ENCODE measurements around the gene GNB5. TPM values are rescaled to one million over a fixed set of nuclear protein-coding genes. Genes with fewer than 3 reads are reported as not detected.

Gene GNB5
- total RNA-seq, 2 experiments from 2014 or later = 35.4 to 35.5 TPM

- no peak for DNase-seq
- Mint-ChIP-seq H3K27me3 (peaks cover 3% of the 10 kb centered on the region), H3K4me1 (peaks cover 2% of the 10 kb centered on the region), H3K4me3 (no peak overlapping the region), H3K36me3 (ENCODE audit: low read depth) (no peaks in the 10 kb centered on the region), H3K27ac (no peak overlapping the region), H3K9me3 (no peaks in the 10 kb centered on the region)
- ChIA-PET POLR2A (no interaction called here), CTCF (interaction anchor here (0.6 to 1.8 kb wide), 2 partner anchors 12 to 275 kb away, joined by 4 to 5 read pairs; no protein-coding TSS in a partner anchor)
Measured at GRCh38 chr15:52204657-52205056, 13.5 kb upstream of the GNB5 start.

- Mint-ChIP-seq H3K36me3 (ENCODE audit: low read depth) (no peaks in the 10 kb centered on the region), H3K27me3 (peaks cover 3% of the 10 kb centered on the region), H3K4me1 (no peaks in the 10 kb centered on the region), H3K27ac (no peak overlapping the region), H3K4me3 (no peak overlapping the region), H3K9me3 (no peaks in the 10 kb centered on the region)
- ChIA-PET CTCF (interaction anchor here (0.8 to 1.6 kb wide), 2 partner anchors 13 to 26 kb away, joined by 3 to 4 read pairs; no protein-coding TSS in a partner anchor), POLR2A (no interaction called here)
- no peak for DNase-seq
Measured at GRCh38 chr15:52200831-52201365, 9.7 kb upstream of the GNB5 start.

- POLR2A ChIA-PET = no interaction called here
- Mint-ChIP-seq H3K27ac (no peak overlapping the region), H3K36me3 (ENCODE audit: low read depth) (no peaks in the 10 kb centered on the region), H3K9me3 (no peaks in the 10 kb centered on the region), H3K4me1 (no peaks in the 10 kb centered on the region), H3K27me3 (peaks cover 3% of the 10 kb centered on the region), H3K4me3 (no peak overlapping the region)
- no peak for DNase-seq
- CTCF ChIA-PET = interaction anchor here (1.7 to 1.8 kb wide), 2 partner anchors 9 to 28 kb away, joined by 4 to 14 read pairs; no protein-coding TSS in a partner anchor
Measured at GRCh38 chr15:52199271-52199670, 8.1 kb upstream of the GNB5 start.

- Mint-ChIP-seq H3K9me3 (no peaks in the 10 kb centered on the region), H3K4me3 (no peak overlapping the region), H3K36me3 (ENCODE audit: low read depth) (no peaks in the 10 kb centered on the region), H3K4me1 (no peaks in the 10 kb centered on the region), H3K27ac (no peak overlapping the region), H3K27me3 (peaks cover 3% of the 10 kb centered on the region)
- DNase-seq = no peak
- ChIA-PET CTCF (interaction anchor here (1.5 kb wide), 1 partner anchor 11 kb away, joined by 3 read pairs; no protein-coding TSS in a partner anchor), POLR2A (no interaction called here)
Measured at GRCh38 chr15:52196891-52197290, 5.7 kb upstream of the GNB5 start.

- CTCF ChIA-PET = interaction anchor here (0.6 to 2.3 kb wide), 4 partner anchors 10 to 30 kb away, joined by 3 to 8 read pairs (median 6); no protein-coding TSS in a partner anchor
- DNase-seq = no peak
- H3K27ac Mint-ChIP-seq = no peak overlapping the region
- H3K4me3 Mint-ChIP-seq = no peak overlapping the region
- no peaks in the 10 kb centered on the region for H3K27me3 Mint-ChIP-seq
- no peaks in the 10 kb centered on the region for H3K4me1 Mint-ChIP-seq
- no peaks in the 10 kb centered on the region for H3K9me3 Mint-ChIP-seq
- POLR2A ChIA-PET = no interaction called here
- no peaks in the 10 kb centered on the region for H3K36me3 Mint-ChIP-seq (ENCODE audit: low read depth)
Measured at GRCh38 chr15:52193791-52194190, 2.6 kb upstream of the GNB5 start.

- POLR2A ChIA-PET = no interaction called here
- H3K36me3 Mint-ChIP-seq (ENCODE audit: low read depth) = no peaks in the 10 kb centered on the region
Measured at GRCh38 chr15:52193321-52193720, 2.1 kb upstream of the GNB5 start.

GRCh38 chr15:52186651-52187486 is 4.3 kb downstream of the GNB5 start:
- POLR2A ChIA-PET = no interaction called here
- peaks cover 7% of the 10 kb centered on the region for H3K4me1 Mint-ChIP-seq
- no peaks in the 10 kb centered on the region for H3K27me3 Mint-ChIP-seq
- CTCF ChIA-PET = interaction anchor here (1.2 to 2.3 kb wide), 4 partner anchors 8 to 22 kb away, joined by 3 to 7 read pairs (median 3); no protein-coding TSS in a partner anchor
- DNase-seq = no peak
- no peaks in the 10 kb centered on the region for H3K9me3 Mint-ChIP-seq
- no peak overlapping the region for H3K4me3 Mint-ChIP-seq
- peaks cover 3% of the 10 kb centered on the region for H3K36me3 Mint-ChIP-seq (ENCODE audit: low read depth)
- no peak overlapping the region for H3K27ac Mint-ChIP-seq

More at GRCh38 chr15:52193321-52193720, 2.1 kb upstream of the GNB5 start:
- Mint-ChIP-seq H3K4me1 (no peaks in the 10 kb centered on the region), H3K27ac (no peak overlapping the region), H3K9me3 (no peaks in the 10 kb centered on the region), H3K4me3 (no peak overlapping the region), H3K27me3 (no peaks in the 10 kb centered on the region)
- no peak for DNase-seq
- CTCF ChIA-PET = interaction anchor here (1.1 to 2.3 kb wide), 3 partner anchors 9 to 30 kb away, joined by 5 to 8 read pairs (median 7); no protein-coding TSS in a partner anchor

GRCh38 chr15:52185151-52185561 is 6.0 kb downstream of the GNB5 start:
- ChIA-PET POLR2A (interaction anchor here (1.9 kb wide), 1 partner anchor 35 kb away, joined by 9 read pairs; no protein-coding TSS in a partner anchor), CTCF (interaction anchor here (1.0 to 3.3 kb wide), 6 partner anchors 9 to 40 kb away, joined by 3 to 14 read pairs (median 8); no protein-coding TSS in a partner anchor)
- H3K4me1 Mint-ChIP-seq = peaks cover 17% of the 10 kb centered on the region
- H3K27ac Mint-ChIP-seq = no peak overlapping the region
- peaks cover 3% of the 10 kb centered on the region for H3K36me3 Mint-ChIP-seq (ENCODE audit: low read depth)
- H3K9me3 Mint-ChIP-seq = no peaks in the 10 kb centered on the region
- no peak for DNase-seq
- H3K27me3 Mint-ChIP-seq = no peaks in the 10 kb centered on the region
- H3K4me3 Mint-ChIP-seq = no peak overlapping the region

GRCh38 chr15:52184721-52185120 is 6.5 kb downstream of the GNB5 start:
- Mint-ChIP-seq H3K4me1 (peaks cover 17% of the 10 kb centered on the region), H3K36me3 (ENCODE audit: low read depth) (peaks cover 3% of the 10 kb centered on the region), H3K27ac (no peak overlapping the region), H3K9me3 (no peaks in the 10 kb centered on the region), H3K4me3 (no peak overlapping the region), H3K27me3 (no peaks in the 10 kb centered on the region)
- POLR2A ChIA-PET = interaction anchor here (1.9 kb wide), 1 partner anchor 36 kb away, joined by 9 read pairs; no protein-coding TSS in a partner anchor
- CTCF ChIA-PET = interaction anchor here (1.0 to 3.3 kb wide), 8 partner anchors 9 to 44 kb away, joined by 3 to 17 read pairs (median 9); no protein-coding TSS in a partner anchor
- no peak for DNase-seq

- POLR2A ChIA-PET = interaction anchor here (1.2 to 1.9 kb wide), 2 partner anchors 25 to 37 kb away, joined by 4 to 9 read pairs; no protein-coding TSS in a partner anchor
- no peaks in the 10 kb centered on the region for H3K27me3 Mint-ChIP-seq
Measured at GRCh38 chr15:52183562-52184173, 7.5 kb downstream of the GNB5 start.

GRCh38 chr15:52181938-52182780 is 9.0 kb downstream of the GNB5 start:
- DNase-seq = no peak
- H3K9me3 Mint-ChIP-seq = no peaks in the 10 kb centered on the region
- H3K4me3 Mint-ChIP-seq = no peak overlapping the region
- H3K4me1 Mint-ChIP-seq = peaks cover 34% of the 10 kb centered on the region
- peaks cover 5% of the 10 kb centered on the region for H3K36me3 Mint-ChIP-seq (ENCODE audit: low read depth)
- H3K27me3 Mint-ChIP-seq = no peaks in the 10 kb centered on the region
- POLR2A ChIA-PET = no interaction called here
- CTCF ChIA-PET = interaction anchor here (2.3 kb wide), 1 partner anchor 46 kb away, joined by 17 read pairs; no protein-coding TSS in a partner anchor
- H3K27ac Mint-ChIP-seq = no peak overlapping the region

More at GRCh38 chr15:52183562-52184173, 7.5 kb downstream of the GNB5 start:
- peaks cover 3% of the 10 kb centered on the region for H3K36me3 Mint-ChIP-seq (ENCODE audit: low read depth)
- no peaks in the 10 kb centered on the region for H3K9me3 Mint-ChIP-seq
- DNase-seq = peak; percentile 32
- no peak overlapping the region for H3K27ac Mint-ChIP-seq
- H3K4me3 Mint-ChIP-seq = no peak overlapping the region
- peaks cover 22% of the 10 kb centered on the region for H3K4me1 Mint-ChIP-seq
- CTCF ChIA-PET = interaction anchor here (1.0 to 3.3 kb wide), 7 partner anchors 10 to 204 kb away, joined by 3 to 17 read pairs (median 10); no protein-coding TSS in a partner anchor

Data from activated CD4-positive, alpha-beta memory T cell treated with anti-CD3 and anti-CD28 coated beads, Interleukin-2, amount 10 ng/mL, durations not matched to agents 7 days and 5 days (primary cell).